GM18873 (cell line): ENCODE results near the gene NUDT13.

Source experiments
- ATAC-seq: cut with Tn5 transposase; IDR thresholded peaks from one replicate; pipeline ENCODE4 v1.9.1; 2021; ENCODE audit warnings: mild to moderate bottlenecking, moderate library complexity, moderate number of reproducible peaks; ENCODE audit not compliant: unreplicated experiment, low FRiP score

NUDT13 gene

GRCh38 chr10:73161079-73161478 lies 50.8 kb downstream of the NUDT13 start:
- no peak for ATAC-seq

GRCh38 chr10:73161662-73162061 lies 51.4 kb downstream of the NUDT13 start:
- no peak for ATAC-seq

- no peak for ATAC-seq
Observed at GRCh38 chr10:73163096-73163495, 52.8 kb downstream of the NUDT13 start.

- ATAC-seq = no peak
Observed at GRCh38 chr10:73166972-73167371, 56.7 kb downstream of the NUDT13 start.

- no peak for ATAC-seq
Observed at GRCh38 chr10:73167458-73167782, 57.2 kb downstream of the NUDT13 start.

GRCh38 chr10:73167783-73168464 lies 57.7 kb downstream of the NUDT13 start, which contains the start of the genes ECD and FAM149B1:
Gene ECD (minus strand): TSS chr10:73168008. CDS start chr10:73163937, 4,071 bp downstream.
Gene FAM149B1 (plus strand): TSS chr10:73168119. CDS start chr10:73168340, 221 bp downstream.
- peak; percentile 77 for ATAC-seq

- ATAC-seq = no peak
Observed at GRCh38 chr10:73168465-73168803, 58.2 kb downstream of the NUDT13 start.

- ATAC-seq = no peak
Observed at GRCh38 chr10:73169320-73169719, 59.1 kb downstream of the NUDT13 start.

- no peak for ATAC-seq
Observed at GRCh38 chr10:73172867-73173266, 62.6 kb downstream of the NUDT13 start.

- no peak for ATAC-seq
Observed at GRCh38 chr10:73174148-73174925, 64.1 kb downstream of the NUDT13 start.
